Natural killer cell treated with Interleukin-12 subunit alpha and Interleukin-12 subunit beta and Interleukin-15 and Interleukin-18, amount 100 ng/mL, for 72 hours (primary cell): Measurements from ENCODE around the gene AIFM1. TPM values are rescaled to one million over a fixed set of nuclear protein-coding genes. Genes with fewer than 3 reads are reported as not detected.
A peak's percentile ranks its signal among the peaks of the same experiment; 100 is the strongest.

Experiments
- ATAC-seq, 2 donors: fragments of 150-1000 bp; cut with Tn5 transposase in 1 of 2; sonication (Bioruptor Pico), chemical (Tn5 transposase) in 1 of 2; 2 replicates each; pipeline ENCODE4 v1.10.0; 2021
- DNase-seq: peaks from one replicate; pipeline ENCODE4 v3.0.0; 2022; ENCODE audit warnings: low spot score
- H3K27ac Mint-ChIP-seq, 2 donors: 1 replicate in 1 of 2; 2 replicates in 1 of 2; pipeline ENCODE4 v1.8.0; 2022; ENCODE audit warnings: mixed read lengths in 2 of 2, mild to moderate bottlenecking in 1 of 2, moderate library complexity in 1 of 2
- H3K27me3 Mint-ChIP-seq, 2 donors: 1 replicate in 1 of 2; 2 replicates in 1 of 2; pipeline ENCODE4 v1.8.0; 2022; ENCODE audit warnings: mixed read lengths in 2 of 2
- H3K36me3 Mint-ChIP-seq: one replicate; pipeline ENCODE4 v1.8.0; 2022; ENCODE audit warnings: mixed read lengths
- H3K4me1 Mint-ChIP-seq, 2 donors: 1 replicate in 1 of 2; 2 replicates in 1 of 2; pipeline ENCODE4 v1.8.0; 2022; ENCODE audit warnings: low read depth in 2 of 2, mixed read lengths in 2 of 2, mild to moderate bottlenecking in 1 of 2
- H3K4me3 Mint-ChIP-seq: one replicate; pipeline ENCODE4 v1.8.0; 2022; ENCODE audit warnings: mixed read lengths
- H3K9me3 Mint-ChIP-seq: 2 replicates; pipeline ENCODE4 v1.8.0; 2022; ENCODE audit warnings: mixed read lengths
- total RNA-seq, 2 donors: library from RNA; stranded (reverse); gene quantifications; one replicate each; pipeline ENCODE4 v1.2.3, GENCODE V29; 2022

The AIFM1 gene
- total RNA-seq, 2 donors from 2014 or later = 38.6 to 49.1 TPM

DNA sequence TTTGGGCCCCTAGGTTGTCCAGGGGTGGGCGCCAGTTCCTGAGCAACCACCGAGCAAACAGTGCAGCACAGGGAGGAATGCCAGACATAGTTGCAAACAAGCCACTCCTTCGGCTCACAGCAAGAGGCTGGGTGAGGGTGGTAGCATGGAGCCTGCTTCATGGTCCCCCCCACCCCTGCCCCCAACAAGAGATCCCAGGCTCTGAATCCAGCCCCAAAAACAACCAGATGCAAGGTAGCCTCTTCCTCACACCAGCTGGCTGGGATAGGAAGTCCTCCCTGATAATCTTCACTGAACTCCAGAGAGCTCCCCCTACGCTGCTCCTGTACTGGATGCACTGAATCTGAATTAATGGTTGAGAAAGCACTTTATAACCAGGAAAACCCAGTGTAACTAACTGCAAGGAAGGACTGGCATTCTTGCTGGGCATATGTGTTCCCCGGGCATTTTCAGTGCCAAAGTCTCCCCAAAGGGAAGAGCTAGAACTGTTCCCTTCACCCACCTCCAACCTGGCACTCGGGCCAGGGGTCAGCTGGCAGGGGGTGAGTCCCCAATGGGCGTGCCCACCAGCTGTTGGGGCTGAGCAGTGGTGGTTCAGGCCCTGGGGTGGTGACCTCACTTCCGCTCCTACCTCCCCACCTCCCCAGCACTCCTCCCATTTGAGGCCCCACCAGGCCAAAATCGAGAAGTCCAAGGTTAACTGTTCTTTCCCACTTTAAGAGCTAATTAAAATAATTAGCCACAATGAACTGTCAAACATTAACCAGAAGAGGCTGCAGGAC, 56.8 kb downstream of the AIFM1 start:
- H3K27ac Mint-ChIP-seq = peak overlapping the region; percentile 81 to 84
- peak; percentile 75 for DNase-seq
- H3K36me3 Mint-ChIP-seq = no peaks in the 10 kb centered on the region
- H3K9me3 Mint-ChIP-seq = no peaks in the 10 kb centered on the region
- ATAC-seq = peak; percentile 74 to 79
- peaks cover 33 to 43% of the 10 kb centered on the region in 2 donors for H3K4me1 Mint-ChIP-seq
- H3K27me3 Mint-ChIP-seq = peaks cover 0 to 2% of the 10 kb centered on the region in 2 donors
- peak overlapping the region; percentile 70 for H3K4me3 Mint-ChIP-seq

DNA sequence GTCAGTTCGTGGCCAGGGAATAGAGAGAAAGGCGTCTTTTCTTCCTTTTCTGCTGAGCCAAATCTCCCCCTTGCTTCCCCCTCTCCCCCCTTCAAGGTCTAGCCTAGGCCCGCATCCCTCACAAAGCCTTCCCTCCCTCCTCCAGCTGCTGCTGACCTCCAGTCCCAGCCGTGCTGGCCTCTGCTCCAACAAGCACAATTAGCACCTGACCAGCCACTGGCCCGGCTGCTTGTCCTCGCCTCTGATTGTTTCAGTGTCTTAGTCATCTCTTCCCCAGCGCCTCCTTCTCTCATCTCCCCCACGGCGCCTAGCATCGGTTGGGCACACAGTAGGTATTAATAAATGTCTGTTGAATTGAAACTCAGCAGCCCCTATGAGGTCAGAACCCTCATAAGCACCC, 59.6 kb downstream of the AIFM1 start:
- Mint-ChIP-seq H3K4me1 (peaks cover 50 to 51% of the 10 kb centered on the region in 2 donors), H3K9me3 (no peaks in the 10 kb centered on the region), H3K36me3 (peaks cover 5% of the 10 kb centered on the region), H3K27ac (peak overlapping the region; percentile 81 to 84), H3K4me3 (peak overlapping the region; percentile 78), H3K27me3 (peaks cover 0 to 2% of the 10 kb centered on the region in 2 donors)
- no peak for ATAC-seq
- no peak for DNase-seq

DNA sequence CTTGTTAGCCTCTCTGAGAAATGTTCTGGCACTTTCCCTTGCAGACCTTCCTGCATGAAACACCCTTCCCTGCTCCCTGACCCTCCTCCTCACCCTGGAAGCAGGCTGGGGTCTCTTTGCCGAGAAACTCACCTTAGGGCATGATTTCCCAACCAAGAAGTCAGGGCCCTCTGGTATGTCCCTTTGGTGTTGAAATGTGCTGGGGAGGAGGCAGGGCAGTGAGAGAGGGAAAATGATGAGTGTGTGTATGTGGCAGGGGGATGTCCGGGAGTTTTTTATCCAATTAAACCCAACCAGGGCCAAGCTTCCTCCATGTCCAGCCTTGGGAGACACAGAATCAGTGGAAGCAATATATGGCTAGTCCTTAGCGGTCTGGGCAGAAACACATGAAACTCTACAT, 60.4 kb downstream of the AIFM1 start:
- H3K36me3 Mint-ChIP-seq = peaks cover 10% of the 10 kb centered on the region
- H3K27ac Mint-ChIP-seq = peak overlapping the region; percentile 62 to 84
- ATAC-seq (no peak), DNase-seq (no peak)
- H3K9me3 Mint-ChIP-seq = no peaks in the 10 kb centered on the region
- H3K27me3 Mint-ChIP-seq = peaks cover 0 to 2% of the 10 kb centered on the region in 2 donors
- peaks cover 58 to 59% of the 10 kb centered on the region in 2 donors for H3K4me1 Mint-ChIP-seq
- H3K4me3 Mint-ChIP-seq = peak overlapping the region; percentile 62

DNA sequence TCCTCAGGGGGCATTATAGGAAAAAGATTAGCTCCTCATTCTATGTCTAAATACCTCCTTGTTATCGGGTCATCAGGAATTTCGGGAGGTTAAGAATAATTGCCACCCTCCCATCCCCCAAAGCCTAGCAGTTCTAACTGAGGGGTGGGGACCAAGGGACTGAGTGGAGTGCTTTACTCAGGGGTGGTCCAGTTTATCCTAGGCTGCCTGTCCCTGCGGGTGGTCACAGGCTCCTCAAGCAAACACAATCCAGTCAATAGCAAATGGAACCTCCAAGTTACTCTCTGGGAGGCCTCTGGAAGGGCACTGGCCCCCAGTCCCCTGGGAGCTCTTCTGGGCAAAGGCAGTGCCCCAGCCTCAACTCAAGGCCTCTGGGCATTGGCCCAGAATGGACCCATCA, 62.0 kb downstream of the AIFM1 start:
- Mint-ChIP-seq H3K27ac (peak overlapping the region; percentile 72 to 80), H3K27me3 (no peaks in the 10 kb centered on the region), H3K9me3 (no peaks in the 10 kb centered on the region), H3K36me3 (peaks cover 10% of the 10 kb centered on the region), H3K4me3 (no peak overlapping the region), H3K4me1 (peaks cover 59 to 62% of the 10 kb centered on the region in 2 donors)
- ATAC-seq (no peak), DNase-seq (no peak)

DNA sequence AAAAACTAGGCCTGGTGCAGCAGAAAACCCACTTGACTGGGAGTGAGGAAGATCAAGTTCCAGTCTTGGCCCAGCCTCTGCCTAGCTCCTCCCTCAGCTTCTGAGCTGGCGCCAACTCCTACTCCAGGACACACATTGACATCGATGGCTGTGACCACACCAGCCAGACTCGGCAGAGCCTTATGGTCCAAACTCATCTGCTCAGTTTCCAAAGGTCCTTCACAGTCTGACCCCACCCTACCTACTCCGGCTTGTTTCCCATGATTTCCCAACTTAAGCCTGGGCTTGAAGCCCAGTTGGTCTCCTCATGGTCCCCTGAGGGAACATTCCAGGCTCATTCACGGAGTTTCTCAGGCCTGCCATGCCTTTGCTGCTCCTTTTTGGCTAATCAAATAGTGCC, 65.5 kb downstream of the AIFM1 start:
- Mint-ChIP-seq H3K9me3 (no peaks in the 10 kb centered on the region), H3K27ac (peak overlapping the region; percentile 78 to 89)

DNA sequence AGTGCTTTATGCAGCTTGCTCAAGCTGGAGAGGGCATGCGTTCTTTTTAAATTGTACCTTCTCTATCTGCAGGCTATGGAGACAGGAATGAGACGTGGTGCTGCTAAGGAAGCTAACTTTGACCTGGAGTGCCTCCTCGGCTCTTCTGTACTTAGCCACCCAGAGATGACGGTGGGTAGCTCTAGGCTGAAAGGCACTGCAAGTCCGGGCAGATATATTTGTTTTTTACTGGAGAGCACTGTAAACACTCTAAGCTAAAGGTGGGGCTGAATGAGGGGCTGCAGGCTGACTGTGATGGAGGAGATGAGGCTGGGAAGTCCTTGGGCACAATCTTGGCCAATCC, 67.5 kb downstream of the AIFM1 start:
- no peak for DNase-seq
- ATAC-seq = no peak
- Mint-ChIP-seq H3K4me1 (peaks cover 40 to 59% of the 10 kb centered on the region in 2 donors), H3K27me3 (no peaks in the 10 kb centered on the region), H3K9me3 (no peaks in the 10 kb centered on the region), H3K4me3 (peak overlapping the region; percentile 34), H3K36me3 (peaks cover 10% of the 10 kb centered on the region), H3K27ac (peak overlapping the region; percentile 78 to 89)

More for the DNA sequence above, 65.5 kb downstream of the AIFM1 start:
- Mint-ChIP-seq H3K4me3 (peak overlapping the region; percentile 62), H3K27me3 (no peaks in the 10 kb centered on the region), H3K36me3 (peaks cover 10% of the 10 kb centered on the region), H3K4me1 (peaks cover 51 to 56% of the 10 kb centered on the region in 2 donors)
- DNase-seq = no peak
- no peak for ATAC-seq

DNA sequence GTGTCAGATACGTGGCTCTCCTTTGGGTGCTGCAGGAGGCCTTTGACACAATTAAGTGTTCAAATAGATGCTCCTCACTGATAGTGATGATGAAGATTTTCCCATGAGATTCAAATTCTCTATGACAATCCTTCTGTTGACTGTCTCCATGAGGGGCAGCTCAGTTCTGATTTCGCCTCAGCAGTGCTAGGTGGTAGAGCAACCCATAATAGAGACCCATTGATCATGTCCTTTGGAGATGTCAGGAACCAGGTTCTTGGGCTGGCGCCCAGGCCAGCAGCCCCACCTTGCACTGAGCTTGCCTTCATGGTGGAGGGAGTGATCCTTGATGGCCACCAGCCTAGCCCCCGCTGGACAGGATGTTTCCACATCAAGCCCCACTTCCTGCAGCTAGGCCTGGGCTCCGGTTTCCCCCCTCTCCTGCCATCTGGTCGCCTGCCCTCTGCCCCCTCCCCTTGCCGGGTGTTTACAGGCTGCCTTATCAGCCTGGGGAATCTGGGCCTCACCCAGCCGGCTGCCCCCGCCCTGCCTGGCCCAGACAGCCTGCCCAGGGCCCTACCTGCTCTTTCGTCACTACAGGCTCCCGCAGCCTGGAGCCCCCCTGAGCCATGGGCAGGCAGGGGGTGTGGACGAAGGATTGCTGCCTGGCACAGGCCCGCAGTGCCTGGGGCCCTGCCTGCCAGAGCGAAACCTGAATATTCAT, 68.0 kb downstream of the AIFM1 start:
- Mint-ChIP-seq H3K9me3 (no peaks in the 10 kb centered on the region), H3K36me3 (peaks cover 9% of the 10 kb centered on the region), H3K4me1 (peaks cover 36 to 60% of the 10 kb centered on the region in 2 donors), H3K27ac (peak overlapping the region; percentile 78 to 89), H3K4me3 (peak overlapping the region; percentile 34), H3K27me3 (no peaks in the 10 kb centered on the region)
- ATAC-seq (peak; percentile 57 to 66), DNase-seq (no peak)

DNA sequence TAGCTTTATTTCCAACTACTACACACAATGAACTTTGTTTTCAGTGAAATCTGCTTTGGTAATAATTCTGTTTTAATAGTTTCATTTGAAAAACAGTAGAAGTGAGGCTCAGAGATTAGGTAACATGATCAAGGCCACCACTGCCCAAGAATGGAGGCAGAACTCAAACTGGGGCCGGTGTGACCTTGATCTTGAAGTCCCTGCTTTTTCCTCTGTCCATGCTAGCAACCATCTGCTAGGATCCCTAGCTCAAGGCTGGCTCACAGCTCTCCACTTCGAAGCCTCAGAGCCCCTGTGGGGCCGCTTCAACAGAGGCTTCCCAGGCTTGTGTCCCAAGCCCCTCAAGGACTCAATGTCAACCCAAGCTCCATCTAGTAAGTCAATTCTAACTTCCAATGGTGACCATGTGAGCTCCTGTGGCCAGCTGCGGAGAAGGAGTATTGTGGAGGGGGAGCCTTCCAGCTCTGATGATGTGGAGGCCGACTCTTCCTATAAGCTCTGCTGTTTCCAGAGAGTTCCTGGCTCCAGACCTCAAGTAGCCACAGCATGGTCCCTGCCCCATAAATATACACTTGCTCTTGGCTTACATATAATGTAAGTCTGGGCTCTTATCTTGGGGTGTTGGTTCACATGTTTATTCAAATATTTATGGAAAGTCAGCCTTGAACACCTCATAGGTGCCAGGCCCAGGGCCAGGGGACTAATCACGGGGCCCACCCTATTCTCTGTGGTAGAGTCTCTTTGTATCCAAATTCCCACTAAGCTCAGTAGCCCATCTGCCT, 70.2 kb downstream of the AIFM1 start:
- Mint-ChIP-seq H3K4me3 (no peak overlapping the region), H3K4me1 (peaks cover 25 to 61% of the 10 kb centered on the region in 2 donors), H3K27ac (peak overlapping the region; percentile 54 to 89), H3K27me3 (no peaks in the 10 kb centered on the region), H3K36me3 (no peaks in the 10 kb centered on the region), H3K9me3 (no peaks in the 10 kb centered on the region)
- ATAC-seq = no peak
- no peak for DNase-seq

DNA sequence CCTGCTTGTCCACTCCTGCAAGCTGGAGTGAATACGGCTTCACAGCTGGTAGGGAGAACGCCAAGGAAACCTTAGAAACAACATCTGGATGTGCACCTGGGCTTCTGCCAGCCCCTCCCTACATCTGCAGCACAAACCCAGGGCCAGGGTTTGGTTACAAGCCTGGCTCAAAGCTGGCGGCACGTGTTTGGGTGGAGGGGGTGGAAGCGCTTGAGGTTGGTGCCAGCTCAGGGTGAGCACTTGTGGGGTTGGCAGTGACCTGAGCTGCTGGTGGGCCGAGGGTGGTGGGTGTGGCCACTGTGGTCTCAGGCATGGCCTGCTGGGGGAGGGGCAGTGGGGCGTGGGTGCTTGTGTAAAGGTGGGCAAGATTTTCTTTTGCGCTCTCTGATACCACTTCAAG, 70.9 kb downstream of the AIFM1 start:
- DNase-seq (no peak), ATAC-seq (no peak)
- peak overlapping the region; percentile 54 to 89 for H3K27ac Mint-ChIP-seq
- no peaks in the 10 kb centered on the region for H3K9me3 Mint-ChIP-seq
- no peak overlapping the region for H3K4me3 Mint-ChIP-seq
- no peaks in the 10 kb centered on the region for H3K36me3 Mint-ChIP-seq
- H3K27me3 Mint-ChIP-seq = no peaks in the 10 kb centered on the region
- peaks cover 22 to 58% of the 10 kb centered on the region in 2 donors for H3K4me1 Mint-ChIP-seq

DNA sequence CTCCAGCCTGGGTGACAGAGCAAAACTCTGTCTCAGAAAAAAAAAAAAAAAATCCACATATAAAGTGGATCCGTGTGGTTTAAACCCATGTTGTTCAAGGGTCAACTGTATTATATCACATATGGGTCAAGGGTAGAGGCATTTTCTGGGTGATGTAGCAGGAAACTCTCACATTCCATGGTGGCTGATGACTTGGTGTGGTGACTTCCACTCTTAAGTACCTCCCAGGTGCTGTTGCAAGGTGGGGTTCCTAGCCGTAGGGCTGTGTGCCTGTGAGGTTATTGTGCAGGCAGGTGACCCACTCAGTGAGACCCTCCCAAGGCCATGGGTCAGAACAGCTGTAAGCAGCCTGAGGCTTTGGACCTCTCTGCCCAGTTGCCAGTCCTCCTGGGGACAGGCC, 72.4 kb downstream of the AIFM1 start:
- H3K9me3 Mint-ChIP-seq = no peaks in the 10 kb centered on the region
- H3K36me3 Mint-ChIP-seq = no peaks in the 10 kb centered on the region
- H3K27me3 Mint-ChIP-seq = no peaks in the 10 kb centered on the region
- peaks cover 21 to 57% of the 10 kb centered on the region in 2 donors for H3K4me1 Mint-ChIP-seq
- no peak overlapping the region for H3K4me3 Mint-ChIP-seq
- peak overlapping the region in 1 of 2 donors; percentile 97 for H3K27ac Mint-ChIP-seq
- DNase-seq (no peak), ATAC-seq (no peak)

DNA sequence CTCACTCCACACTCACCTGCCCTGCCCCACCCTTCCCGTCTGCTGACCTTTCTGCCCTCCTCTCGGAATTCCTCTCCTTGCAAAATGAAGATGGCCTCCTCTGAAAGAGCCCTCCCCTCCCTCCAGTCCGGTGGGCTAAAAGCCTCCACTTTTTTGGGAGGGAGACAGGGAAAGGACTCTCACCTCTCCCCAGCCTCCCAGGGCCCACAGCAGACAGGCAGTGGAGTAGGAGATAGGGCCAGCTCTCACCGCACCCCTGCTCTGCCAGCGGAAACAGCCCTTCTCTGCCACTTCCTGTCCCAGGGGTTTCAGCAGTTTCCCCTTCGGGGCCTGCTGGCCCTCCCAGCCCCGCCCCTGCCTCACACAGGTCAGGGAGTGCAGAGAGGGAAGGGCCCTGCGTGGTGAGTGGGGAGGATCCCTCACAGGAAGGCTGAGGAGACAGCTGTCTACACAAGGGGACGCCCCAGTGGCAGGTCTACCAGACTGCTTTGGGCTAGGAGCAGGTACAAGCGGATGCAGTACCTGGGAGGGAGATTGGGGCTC, 73.6 kb downstream of the AIFM1 start:
- Mint-ChIP-seq H3K9me3 (no peaks in the 10 kb centered on the region), H3K36me3 (no peaks in the 10 kb centered on the region), H3K27ac (peak overlapping the region; percentile 86 to 97), H3K4me1 (peaks cover 25 to 53% of the 10 kb centered on the region in 2 donors), H3K27me3 (no peaks in the 10 kb centered on the region), H3K4me3 (peak overlapping the region; percentile 81)
- ATAC-seq (peak; percentile 96 to 97), DNase-seq (peak; percentile 91)

DNA sequence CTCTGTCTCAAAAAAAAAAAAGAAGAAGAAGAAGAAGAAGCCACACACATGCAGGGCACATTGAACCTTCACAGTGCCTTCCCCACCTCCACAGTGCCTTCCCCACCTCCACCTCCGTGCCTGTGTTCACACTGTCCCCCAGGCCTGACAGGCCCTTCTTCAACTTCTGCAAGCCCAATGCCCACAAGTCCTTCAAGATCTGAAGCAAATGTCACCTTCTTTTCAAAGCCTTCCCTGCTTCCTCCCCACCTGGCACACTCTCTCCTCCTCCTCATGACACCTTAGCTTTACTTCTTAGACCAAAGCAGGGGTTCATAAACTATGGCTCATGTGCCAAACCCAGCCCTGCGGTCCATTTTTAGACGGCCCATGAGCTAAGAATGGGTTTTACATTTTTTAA, 75.3 kb downstream of the AIFM1 start:
- no peak for DNase-seq
- Mint-ChIP-seq H3K27me3 (no peaks in the 10 kb centered on the region), H3K4me3 (peak overlapping the region; percentile 61), H3K27ac (peak overlapping the region; percentile 86 to 96), H3K36me3 (no peaks in the 10 kb centered on the region), H3K9me3 (no peaks in the 10 kb centered on the region), H3K4me1 (peaks cover 33 to 63% of the 10 kb centered on the region in 2 donors)
- ATAC-seq = no peak

DNA sequence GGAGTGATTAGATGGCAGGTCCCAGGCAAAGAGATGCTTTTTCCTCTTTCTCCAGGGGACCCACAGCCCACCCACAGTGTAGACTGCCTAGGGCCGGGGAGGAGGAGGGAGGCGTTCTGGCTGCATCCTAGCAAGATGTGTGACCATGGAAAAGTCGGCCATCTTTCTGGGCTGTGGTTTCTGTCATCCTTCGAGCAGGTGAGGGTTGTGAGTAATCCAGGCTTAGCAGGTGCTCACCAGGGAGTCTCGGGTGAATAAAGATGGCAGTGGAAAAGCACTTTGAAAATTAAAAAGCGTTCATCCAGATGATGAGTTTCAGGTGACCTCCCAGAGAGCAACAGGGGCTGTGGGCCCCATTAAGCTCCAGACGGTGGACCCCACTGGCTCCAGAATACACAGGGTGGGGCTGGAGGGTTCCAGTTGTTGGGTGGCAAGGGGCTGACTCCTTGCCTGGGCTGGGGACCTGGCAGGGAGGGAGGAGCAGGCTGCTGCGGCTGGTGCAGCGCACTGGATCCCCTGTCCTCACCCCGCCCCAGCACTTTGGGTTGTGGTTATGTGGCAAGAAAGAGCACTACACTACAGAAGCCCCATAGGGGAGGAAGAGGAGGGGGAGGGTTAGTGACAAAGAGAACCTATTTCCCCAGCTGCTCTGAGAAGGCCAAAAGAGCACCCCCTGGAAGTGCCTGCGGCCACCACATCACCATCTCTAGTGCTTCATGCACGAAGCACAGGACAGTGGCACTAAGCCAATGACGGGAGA, 79.0 kb downstream of the AIFM1 start:
- Mint-ChIP-seq H3K4me3 (peak overlapping the region; percentile 93), H3K27me3 (no peaks in the 10 kb centered on the region), H3K9me3 (no peaks in the 10 kb centered on the region), H3K4me1 (peaks cover 47 to 66% of the 10 kb centered on the region in 2 donors), H3K27ac (peak overlapping the region; percentile 86 to 96), H3K36me3 (no peaks in the 10 kb centered on the region)
- DNase-seq (peak; percentile 92), ATAC-seq (peak; percentile 70 to 74)
